ENCODE results near the gene MORN1. TPM values are rescaled to one million over a fixed set of nuclear protein-coding genes. Genes with fewer than 3 reads are reported as not detected.
A peak's percentile ranks its signal among the peaks of the same experiment; 100 is the strongest.

MORN1 gene
- total RNA-seq, 2 experiments from 2014 or later, result 5.3 to 6.5 TPM

- Histone ChIP-seq H3K4me3 (ENCODE audit: low read length) (no peak overlapping the region), H3K27ac (ENCODE audit: low read depth in 1 of 2, low read length in 2 of 2) (no peak overlapping the region), H3K27me3 (ENCODE audit: control insufficient read depth in 1 of 2, insufficient read depth in 2 of 2, low read length in 2 of 2) (no peaks in the 10 kb centered on the region), H3K9me3 (ENCODE audit: control insufficient read depth in 1 of 2, insufficient read depth in 1 of 2, low read length in 2 of 2) (peaks cover 0 to 8% of the 10 kb centered on the region in 2 experiments), H3K36me3 (ENCODE audit: insufficient read depth, low read length) (peaks cover 29% of the 10 kb centered on the region), H3K4me1 (ENCODE audit: insufficient read depth, low read length) (peaks cover 73% of the 10 kb centered on the region)
- Mint-ChIP-seq H3K9me3 (no peaks in the 10 kb centered on the region), H3K4me3 (peak overlapping the region; percentile 48), H3K27ac (peak overlapping the region; percentile 91), H3K4me1 (ENCODE audit: low read depth) (peaks cover 56% of the 10 kb centered on the region), H3K36me3 (ENCODE audit: low read depth) (peaks cover 62% of the 10 kb centered on the region), H3K27me3 (no peaks in the 10 kb centered on the region)
- CTCF ChIA-PET, result no interaction called here
- ATAC-seq (ENCODE audit: poor library complexity), result no peak
- no peak for DNase-seq
- TF ChIP-seq, protein P1, sequence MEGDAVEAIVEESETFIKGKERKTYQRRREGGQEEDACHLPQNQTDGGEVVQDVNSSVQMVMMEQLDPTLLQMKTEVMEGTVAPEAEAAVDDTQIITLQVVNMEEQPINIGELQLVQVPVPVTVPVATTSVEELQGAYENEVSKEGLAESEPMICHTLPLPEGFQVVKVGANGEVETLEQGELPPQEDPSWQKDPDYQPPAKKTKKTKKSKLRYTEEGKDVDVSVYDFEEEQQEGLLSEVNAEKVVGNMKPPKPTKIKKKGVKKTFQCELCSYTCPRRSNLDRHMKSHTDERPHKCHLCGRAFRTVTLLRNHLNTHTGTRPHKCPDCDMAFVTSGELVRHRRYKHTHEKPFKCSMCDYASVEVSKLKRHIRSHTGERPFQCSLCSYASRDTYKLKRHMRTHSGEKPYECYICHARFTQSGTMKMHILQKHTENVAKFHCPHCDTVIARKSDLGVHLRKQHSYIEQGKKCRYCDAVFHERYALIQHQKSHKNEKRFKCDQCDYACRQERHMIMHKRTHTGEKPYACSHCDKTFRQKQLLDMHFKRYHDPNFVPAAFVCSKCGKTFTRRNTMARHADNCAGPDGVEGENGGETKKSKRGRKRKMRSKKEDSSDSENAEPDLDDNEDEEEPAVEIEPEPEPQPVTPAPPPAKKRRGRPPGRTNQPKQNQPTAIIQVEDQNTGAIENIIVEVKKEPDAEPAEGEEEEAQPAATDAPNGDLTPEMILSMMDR (IDR thresholded peaks at IDR 0.05), result no peak
- POLR2A ChIA-PET, result no interaction called here
- intact Hi-C loops (cut with DNase I, micrococcal nuclease), result no loop called here
Observed at GRCh38 chr1:2278591-2279209, 112.7 kb downstream of the MORN1 start.

GRCh38 chr1:2277741-2278488 is 113.4 kb downstream of the MORN1 start:
- Histone ChIP-seq H3K4me1 (ENCODE audit: insufficient read depth, low read length) (peaks cover 73% of the 10 kb centered on the region), H3K36me3 (ENCODE audit: insufficient read depth, low read length) (peaks cover 25% of the 10 kb centered on the region), H3K9me3 (ENCODE audit: control insufficient read depth in 1 of 2, insufficient read depth in 1 of 2, low read length in 2 of 2) (peaks cover 0 to 8% of the 10 kb centered on the region in 2 experiments), H3K27ac (ENCODE audit: low read depth in 1 of 2, low read length in 2 of 2) (no peak overlapping the region), H3K27me3 (ENCODE audit: control insufficient read depth in 1 of 2, insufficient read depth in 2 of 2, low read length in 2 of 2) (no peaks in the 10 kb centered on the region), H3K4me3 (ENCODE audit: low read length) (no peak overlapping the region)
- intact Hi-C loops (cut with DNase I, micrococcal nuclease), result no loop called here
- ATAC-seq (ENCODE audit: poor library complexity) (peak; percentile 5), DNase-seq (no peak)
- Mint-ChIP-seq H3K27ac (peak overlapping the region; percentile 91), H3K27me3 (no peaks in the 10 kb centered on the region), H3K4me3 (peak overlapping the region; percentile 66), H3K4me1 (ENCODE audit: low read depth) (peaks cover 63% of the 10 kb centered on the region), H3K9me3 (no peaks in the 10 kb centered on the region), H3K36me3 (ENCODE audit: low read depth) (peaks cover 62% of the 10 kb centered on the region)
- CTCF ChIA-PET, result no interaction called here
- POLR2A ChIA-PET, result no interaction called here
- TF ChIP-seq, protein P1 (IDR thresholded peaks at IDR 0.05), result no peak

DNA sequence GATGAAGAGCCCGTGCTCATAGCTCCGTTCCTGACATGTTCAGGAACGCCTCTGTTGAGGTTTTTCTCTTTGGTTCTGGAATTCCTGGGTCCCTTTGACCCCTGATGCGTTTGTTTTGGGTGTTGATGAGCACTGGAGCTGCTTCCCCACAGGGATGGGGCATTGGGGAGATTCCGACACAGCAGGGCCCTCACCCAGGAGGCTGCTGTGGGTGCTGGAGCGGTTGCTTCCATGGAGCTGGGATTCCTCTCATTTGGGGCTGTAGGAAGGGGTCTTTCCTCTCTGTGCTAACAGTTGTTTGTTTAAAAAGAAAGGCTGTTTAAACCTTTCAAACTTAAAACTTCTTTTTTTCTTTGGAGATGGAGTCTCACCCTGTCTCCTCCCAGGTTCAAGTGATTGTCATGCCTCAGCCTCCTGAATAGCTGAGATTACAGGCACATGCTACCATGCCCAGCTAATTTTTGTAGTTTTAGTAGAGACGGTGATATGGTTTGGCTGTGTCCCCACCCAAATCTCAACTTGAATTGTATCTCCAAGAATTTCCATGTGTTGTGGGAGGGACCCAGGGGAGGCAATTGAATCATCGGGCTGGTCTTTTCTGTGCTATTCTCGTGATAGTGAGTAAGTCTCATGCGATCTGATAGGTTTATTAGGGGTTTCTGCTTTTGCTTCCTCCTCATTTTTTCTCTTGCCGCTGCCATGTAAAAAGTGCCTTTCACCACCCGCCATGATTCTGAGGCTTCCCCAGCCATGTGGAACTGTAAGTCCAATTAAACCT is 114.4 kb downstream of the MORN1 start:
- H3K4me1 Mint-ChIP-seq (ENCODE audit: low read depth), result peaks cover 73% of the 10 kb centered on the region
- peak overlapping the region; percentile 66 for H3K4me3 Mint-ChIP-seq
- CTCF ChIA-PET, result interaction anchor here (1.5 kb wide), 1 partner anchor 11 kb away, joined by 3 read pairs; no protein-coding TSS in a partner anchor

More for the DNA sequence above, 114.4 kb downstream of the MORN1 start:
- TF ChIP-seq, protein P1 (IDR thresholded peaks at IDR 0.05), result no peak
- peaks cover 0 to 8% of the 10 kb centered on the region in 2 experiments for H3K9me3 ChIP-seq (ENCODE audit: control insufficient read depth in 1 of 2, insufficient read depth in 1 of 2, low read length in 2 of 2)
- H3K27ac ChIP-seq (ENCODE audit: low read depth in 1 of 2, low read length in 2 of 2), result no peak overlapping the region
- no peak overlapping the region for H3K4me3 ChIP-seq (ENCODE audit: low read length)
- Mint-ChIP-seq H3K27me3 (no peaks in the 10 kb centered on the region), H3K27ac (peak overlapping the region; percentile 91), H3K36me3 (ENCODE audit: low read depth) (peaks cover 61% of the 10 kb centered on the region), H3K9me3 (no peaks in the 10 kb centered on the region)
- H3K4me1 ChIP-seq (ENCODE audit: insufficient read depth, low read length), result peaks cover 77% of the 10 kb centered on the region
- H3K27me3 ChIP-seq (ENCODE audit: control insufficient read depth in 1 of 2, insufficient read depth in 2 of 2, low read length in 2 of 2), result no peaks in the 10 kb centered on the region
- POLR2A ChIA-PET, result interaction anchor here (1.2 kb wide), 1 partner anchor 45 kb away, joined by 4 read pairs; no protein-coding TSS in a partner anchor
- ATAC-seq (ENCODE audit: poor library complexity) (no peak), DNase-seq (no peak)
- H3K36me3 ChIP-seq (ENCODE audit: insufficient read depth, low read length), result peaks cover 18% of the 10 kb centered on the region
- intact Hi-C loops (cut with DNase I, micrococcal nuclease), result no loop called here

All from CD4-positive, alpha-beta T cell (primary cell).